ENCODE measurements around the gene TAAR1.
"Not testable (repeated sequence)": the region's sequence is repeated elsewhere in the genome, so short reads cannot be mapped to it uniquely, and the experiment has no call there.

Gene TAAR1

DNA sequence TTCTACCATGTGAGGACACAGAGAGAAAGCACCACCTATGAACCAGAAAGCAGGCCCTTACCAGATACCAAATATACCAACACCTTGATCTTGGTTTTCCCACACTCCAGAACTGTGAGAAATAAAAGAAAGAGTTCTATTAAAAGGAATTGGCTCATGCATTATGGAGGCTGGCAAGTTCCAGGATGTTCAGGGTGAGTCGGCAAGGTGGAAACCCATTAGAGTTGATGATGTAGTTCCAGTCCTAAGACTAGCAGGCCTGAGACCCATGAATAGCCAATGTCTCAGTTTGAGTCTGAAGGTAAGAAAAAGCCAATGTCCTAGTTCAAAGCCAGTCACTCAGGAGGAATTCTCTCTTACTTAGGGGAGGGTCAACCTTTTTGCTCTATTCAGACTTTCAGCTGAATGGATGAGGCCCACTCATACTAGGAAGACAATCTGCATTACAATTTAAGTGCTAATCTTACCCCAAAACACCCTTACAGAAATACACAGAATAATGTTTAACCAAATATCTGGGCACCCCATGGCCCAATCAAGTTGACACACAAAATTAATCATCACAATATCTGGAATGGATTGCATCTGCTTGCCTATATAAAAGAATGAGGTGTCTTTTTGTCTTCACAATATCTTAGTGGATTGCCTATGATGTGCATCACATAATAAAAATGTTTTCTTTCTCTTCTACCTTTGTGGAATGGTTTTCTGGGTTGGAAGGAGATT lies 5.5 kb upstream of the TAAR1 start:
- H3K27ac ChIP-seq (ENCODE audit: low read depth in 2 of 2, low read length in 2 of 2): no peak overlapping the region
- no peak overlapping the region for H3K4me3 ChIP-seq (ENCODE audit: low read length in 2 of 2)
- H3K4me1 ChIP-seq (ENCODE audit: control insufficient read depth in 2 of 2, insufficient read depth in 2 of 2, low read length in 2 of 2): no peaks in the 10 kb centered on the region
- no peaks in the 10 kb centered on the region for H3K9me3 ChIP-seq (ENCODE audit: control insufficient read depth in 2 of 2, low read length in 2 of 2)
- H3K27me3 ChIP-seq (ENCODE audit: control insufficient read depth in 2 of 2, insufficient read depth in 2 of 2, low read length in 2 of 2): no peaks in the 10 kb centered on the region
- H3K9ac ChIP-seq (ENCODE audit: low read depth in 1 of 2, low read length in 2 of 2): no peak overlapping the region
- no peaks in the 10 kb centered on the region for H3K36me3 ChIP-seq (ENCODE audit: control insufficient read depth in 2 of 2, insufficient read depth in 2 of 2, low read length in 2 of 2)

DNA sequence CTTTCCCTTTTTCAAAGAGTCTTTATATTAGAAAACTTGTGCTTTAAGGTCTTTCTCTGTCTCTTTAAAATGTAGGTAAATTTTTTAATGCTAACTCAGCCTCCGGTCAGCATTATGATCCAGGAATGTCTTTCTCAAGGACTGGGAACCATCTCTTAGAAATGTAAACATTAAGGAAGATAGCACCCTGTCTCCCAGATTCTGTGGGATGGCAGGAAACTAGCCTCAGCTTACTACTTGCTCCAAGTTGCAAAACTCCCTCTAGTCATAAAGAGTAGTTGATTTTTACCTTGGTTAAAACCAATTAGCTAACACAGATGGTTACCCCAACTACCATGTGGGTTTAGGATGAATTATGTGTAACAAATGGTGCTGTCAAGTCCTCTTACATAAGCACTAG lies 4.7 kb upstream of the TAAR1 start:
- H3K27ac ChIP-seq (ENCODE audit: low read depth in 2 of 2, low read length in 2 of 2): no peak overlapping the region
- no peaks in the 10 kb centered on the region for H3K27me3 ChIP-seq (ENCODE audit: control insufficient read depth in 2 of 2, insufficient read depth in 2 of 2, low read length in 2 of 2)
- no peaks in the 10 kb centered on the region for H3K36me3 ChIP-seq (ENCODE audit: control insufficient read depth in 2 of 2, insufficient read depth in 2 of 2, low read length in 2 of 2)
- no peaks in the 10 kb centered on the region for H3K9me3 ChIP-seq (ENCODE audit: control insufficient read depth in 2 of 2, low read length in 2 of 2)
- no peak overlapping the region for H3K9ac ChIP-seq (ENCODE audit: low read depth in 1 of 2, low read length in 2 of 2)
- H3K4me1 ChIP-seq (ENCODE audit: control insufficient read depth in 2 of 2, insufficient read depth in 2 of 2, low read length in 2 of 2): no peaks in the 10 kb centered on the region
- H3K4me3 ChIP-seq (ENCODE audit: low read length in 2 of 2): no peak overlapping the region

DNA sequence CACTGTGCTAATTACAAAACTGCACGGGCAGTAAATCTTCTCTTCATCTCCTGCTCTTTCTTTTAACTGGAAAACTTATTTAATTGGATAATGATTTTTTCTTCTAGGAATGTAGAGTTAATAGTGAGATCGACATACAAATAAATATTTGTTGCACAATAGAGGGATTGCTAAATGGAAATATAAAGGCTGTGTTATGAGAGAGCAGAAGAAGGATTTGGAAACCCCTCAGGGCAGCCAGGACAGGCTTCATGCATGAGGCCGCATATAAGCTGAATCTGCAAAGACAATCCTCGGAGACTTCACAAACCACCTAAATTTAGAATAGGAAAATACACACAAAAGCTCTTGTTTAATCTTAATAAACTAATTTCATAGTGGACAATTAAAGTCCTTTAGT lies 2.9 kb upstream of the TAAR1 start:
- Histone ChIP-seq H3K9me3 (ENCODE audit: control insufficient read depth in 2 of 2, low read length in 2 of 2) (no peaks in the 10 kb centered on the region), H3K4me3 (ENCODE audit: low read length in 2 of 2) (no peak overlapping the region), H3K27ac (ENCODE audit: low read depth in 2 of 2, low read length in 2 of 2) (no peak overlapping the region), H3K9ac (ENCODE audit: low read depth in 1 of 2, low read length in 2 of 2) (no peak overlapping the region), H3K4me1 (ENCODE audit: control insufficient read depth in 2 of 2, insufficient read depth in 2 of 2, low read length in 2 of 2) (no peaks in the 10 kb centered on the region), H3K36me3 (ENCODE audit: control insufficient read depth in 2 of 2, insufficient read depth in 2 of 2, low read length in 2 of 2) (no peaks in the 10 kb centered on the region), H3K27me3 (ENCODE audit: control insufficient read depth in 2 of 2, insufficient read depth in 2 of 2, low read length in 2 of 2) (no peaks in the 10 kb centered on the region)

DNA sequence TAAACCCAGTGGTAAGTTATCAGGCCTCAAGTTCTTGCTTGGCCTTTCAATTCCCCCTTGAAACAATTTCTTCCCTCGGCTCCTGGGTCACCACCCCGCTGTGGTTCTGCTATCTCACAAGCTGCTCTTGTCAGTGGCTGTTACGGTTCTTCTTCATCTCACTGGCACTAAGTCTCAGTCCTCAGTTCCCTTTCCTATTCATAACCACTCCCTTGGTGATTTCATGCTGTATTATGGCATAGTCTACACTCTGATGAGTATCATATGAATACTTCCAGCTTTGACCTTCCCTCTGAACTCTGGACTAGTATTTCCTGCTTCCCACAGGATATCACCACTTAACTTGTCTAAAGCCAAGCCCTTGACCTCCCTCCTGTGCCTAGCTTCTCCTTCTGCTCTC lies 7.9 kb downstream of the TAAR1 start:
- Histone ChIP-seq H3K27me3 (ENCODE audit: control insufficient read depth in 2 of 2, insufficient read depth in 2 of 2, low read length in 2 of 2) (no peaks in the 10 kb centered on the region), H3K27ac (ENCODE audit: low read depth in 2 of 2, low read length in 2 of 2) (no peak overlapping the region), H3K4me1 (ENCODE audit: control insufficient read depth in 2 of 2, insufficient read depth in 2 of 2, low read length in 2 of 2) (no peaks in the 10 kb centered on the region), H3K36me3 (ENCODE audit: control insufficient read depth in 2 of 2, insufficient read depth in 2 of 2, low read length in 2 of 2) (no peaks in the 10 kb centered on the region), H3K4me3 (ENCODE audit: low read length in 2 of 2) (no peak overlapping the region), H3K9ac (ENCODE audit: low read depth in 1 of 2, low read length in 2 of 2) (no peak overlapping the region), H3K9me3 (ENCODE audit: control insufficient read depth in 2 of 2, low read length in 2 of 2) (no peaks in the 10 kb centered on the region)

DNA sequence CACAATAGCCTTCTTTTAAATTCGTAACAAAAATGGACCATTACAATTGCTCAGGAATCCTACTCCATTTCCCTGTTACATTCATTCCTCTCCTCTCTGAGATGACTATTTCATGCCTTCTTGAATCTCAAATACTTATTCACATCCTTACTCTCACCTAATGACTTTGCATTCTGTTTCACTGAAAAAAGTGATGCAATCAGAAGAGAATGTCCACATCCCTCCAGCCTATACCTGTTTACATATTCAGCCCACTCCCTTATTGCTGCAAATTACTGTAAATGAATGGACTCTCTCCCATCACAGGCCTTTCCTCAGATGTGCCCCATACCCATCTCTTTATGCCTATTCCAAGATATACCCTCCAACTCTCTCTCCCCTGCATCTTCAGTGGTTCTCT lies 8.6 kb downstream of the TAAR1 start:
- no peak overlapping the region for H3K27ac ChIP-seq (ENCODE audit: low read depth in 2 of 2, low read length in 2 of 2)
- H3K27me3 ChIP-seq (ENCODE audit: control insufficient read depth in 2 of 2, insufficient read depth in 2 of 2, low read length in 2 of 2): no peaks in the 10 kb centered on the region
- H3K4me3 ChIP-seq (ENCODE audit: low read length in 2 of 2): no peak overlapping the region
- no peaks in the 10 kb centered on the region for H3K4me1 ChIP-seq (ENCODE audit: control insufficient read depth in 2 of 2, insufficient read depth in 2 of 2, low read length in 2 of 2)
- no peaks in the 10 kb centered on the region for H3K36me3 ChIP-seq (ENCODE audit: control insufficient read depth in 2 of 2, insufficient read depth in 2 of 2, low read length in 2 of 2)
- H3K9ac ChIP-seq (ENCODE audit: low read depth in 1 of 2, low read length in 2 of 2): no peak overlapping the region
- H3K9me3 ChIP-seq (ENCODE audit: control insufficient read depth in 2 of 2, low read length in 2 of 2): no peaks in the 10 kb centered on the region

DNA sequence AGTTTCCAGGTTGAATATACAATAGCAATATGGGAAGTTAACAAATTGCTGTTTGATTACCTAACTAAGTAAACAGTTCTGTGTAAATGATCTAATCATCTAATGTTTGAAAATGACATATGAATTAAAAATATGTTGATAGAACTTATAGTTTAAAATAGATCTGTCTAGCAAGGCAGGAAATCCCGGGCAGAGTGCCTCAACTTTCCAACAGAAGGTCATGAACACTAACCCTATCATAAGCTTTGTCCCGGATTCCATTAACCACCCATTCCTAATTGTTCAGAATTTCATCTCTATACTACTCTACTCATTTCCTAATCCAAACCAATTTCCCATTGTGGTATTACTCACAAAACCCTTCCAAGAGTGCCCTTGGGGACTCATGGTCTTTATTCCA lies 10.2 kb downstream of the TAAR1 start:
- Histone ChIP-seq H3K36me3 (ENCODE audit: control insufficient read depth in 2 of 2, insufficient read depth in 2 of 2, low read length in 2 of 2) (no peaks in the 10 kb centered on the region), H3K27me3 (ENCODE audit: control insufficient read depth in 2 of 2, insufficient read depth in 2 of 2, low read length in 2 of 2) (no peaks in the 10 kb centered on the region), H3K4me1 (ENCODE audit: control insufficient read depth in 2 of 2, insufficient read depth in 2 of 2, low read length in 2 of 2) (no peaks in the 10 kb centered on the region), H3K27ac (ENCODE audit: low read depth in 2 of 2, low read length in 2 of 2) (no peak overlapping the region), H3K4me3 (ENCODE audit: low read length in 2 of 2) (no peak overlapping the region), H3K9ac (ENCODE audit: low read depth in 1 of 2, low read length in 2 of 2) (no peak overlapping the region), H3K9me3 (ENCODE audit: control insufficient read depth in 2 of 2, low read length in 2 of 2) (no peaks in the 10 kb centered on the region)

DNA sequence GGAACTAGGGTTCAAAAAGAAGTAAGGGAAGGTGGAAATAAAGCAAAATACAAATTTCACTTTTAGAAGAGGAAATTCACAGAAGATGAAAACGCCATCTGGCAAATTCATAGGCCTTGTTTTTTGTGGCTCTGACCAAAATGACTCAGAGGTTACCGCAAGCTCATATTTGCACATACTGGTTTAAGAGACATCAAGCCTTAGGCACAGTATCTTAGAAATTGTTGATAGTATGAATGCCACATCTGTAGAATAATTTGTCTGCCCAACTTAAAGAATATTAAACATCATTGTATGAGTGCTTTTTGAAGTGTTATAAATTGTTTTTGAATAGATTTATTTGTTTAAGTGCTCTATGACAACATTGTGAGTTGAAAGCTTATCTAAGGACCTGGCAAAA lies 10.6 kb downstream of the TAAR1 start:
- H3K27ac ChIP-seq (ENCODE audit: low read depth in 2 of 2, low read length in 2 of 2): no peak overlapping the region
- H3K4me3 ChIP-seq (ENCODE audit: low read length in 2 of 2): no peak overlapping the region

DNA sequence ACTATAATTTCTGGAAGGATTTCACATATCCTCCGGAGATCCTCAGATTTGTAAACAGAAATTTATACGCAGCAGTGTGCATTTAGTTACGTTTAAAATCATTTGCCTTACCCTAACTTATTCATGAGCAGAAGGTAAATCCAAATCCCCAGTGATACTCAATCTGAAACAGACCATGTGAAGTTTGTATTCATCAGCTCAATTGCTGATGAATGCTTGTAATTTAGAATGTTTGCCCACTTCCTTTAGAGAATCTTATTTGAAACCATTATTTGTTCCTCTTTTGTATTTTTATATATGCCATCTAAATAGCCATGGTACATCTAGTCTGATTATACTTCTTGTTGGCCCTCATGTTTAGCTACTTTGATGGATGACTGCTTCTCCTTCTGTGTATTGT lies 15.4 kb downstream of the TAAR1 start:
- no peaks in the 10 kb centered on the region for H3K36me3 ChIP-seq (ENCODE audit: control insufficient read depth in 2 of 2, insufficient read depth in 2 of 2, low read length in 2 of 2)
- H3K27ac ChIP-seq (ENCODE audit: low read depth in 2 of 2, low read length in 2 of 2): no peak overlapping the region
- H3K4me1 ChIP-seq (ENCODE audit: control insufficient read depth in 2 of 2, insufficient read depth in 2 of 2, low read length in 2 of 2): no peaks in the 10 kb centered on the region
- no peak overlapping the region for H3K4me3 ChIP-seq (ENCODE audit: low read length in 2 of 2)
- H3K9me3 ChIP-seq (ENCODE audit: control insufficient read depth in 2 of 2, low read length in 2 of 2): no peaks in the 10 kb centered on the region
- H3K27me3 ChIP-seq (ENCODE audit: control insufficient read depth in 2 of 2, insufficient read depth in 2 of 2, low read length in 2 of 2): no peaks in the 10 kb centered on the region
- H3K9ac ChIP-seq (ENCODE audit: low read depth in 1 of 2, low read length in 2 of 2): no peak overlapping the region

More for the DNA sequence above, 10.6 kb downstream of the TAAR1 start:
- Histone ChIP-seq H3K9me3 (ENCODE audit: control insufficient read depth in 2 of 2, low read length in 2 of 2) (no peaks in the 10 kb centered on the region), H3K4me1 (ENCODE audit: control insufficient read depth in 2 of 2, insufficient read depth in 2 of 2, low read length in 2 of 2) (no peaks in the 10 kb centered on the region), H3K36me3 (ENCODE audit: control insufficient read depth in 2 of 2, insufficient read depth in 2 of 2, low read length in 2 of 2) (no peaks in the 10 kb centered on the region), H3K9ac (ENCODE audit: low read depth in 1 of 2, low read length in 2 of 2) (no peak overlapping the region), H3K27me3 (ENCODE audit: control insufficient read depth in 2 of 2, insufficient read depth in 2 of 2, low read length in 2 of 2) (no peaks in the 10 kb centered on the region)

DNA sequence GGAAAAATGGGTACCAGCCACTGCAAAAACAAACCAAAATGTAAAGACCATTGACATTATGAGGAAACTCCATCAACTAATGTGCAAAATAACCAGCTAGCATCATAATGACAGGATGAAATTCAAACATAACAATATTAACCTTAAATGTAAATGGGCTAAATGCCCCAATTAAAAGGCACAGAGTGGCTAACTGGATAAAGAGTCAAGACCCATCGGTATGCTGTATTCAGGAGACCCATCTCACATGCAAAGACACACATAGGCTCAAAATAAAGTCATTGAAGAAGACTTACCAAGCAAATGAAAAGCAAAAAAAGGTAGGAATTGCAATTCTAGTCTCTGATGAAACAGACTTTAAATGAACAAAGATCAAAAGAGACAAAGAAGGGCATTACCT lies 21.8 kb downstream of the TAAR1 start:
- not testable (repeated sequence) for H3K4me3 ChIP-seq (ENCODE audit: low read length in 2 of 2); H3K9me3 ChIP-seq (ENCODE audit: control insufficient read depth in 2 of 2, low read length in 2 of 2); H3K27me3 ChIP-seq (ENCODE audit: control insufficient read depth in 2 of 2, insufficient read depth in 2 of 2, low read length in 2 of 2); H3K27ac ChIP-seq (ENCODE audit: low read depth in 2 of 2, low read length in 2 of 2); H3K36me3 ChIP-seq (ENCODE audit: control insufficient read depth in 2 of 2, insufficient read depth in 2 of 2, low read length in 2 of 2); H3K9ac ChIP-seq (ENCODE audit: low read depth in 1 of 2, low read length in 2 of 2); H3K4me1 ChIP-seq (ENCODE audit: control insufficient read depth in 2 of 2, insufficient read depth in 2 of 2, low read length in 2 of 2)

DNA sequence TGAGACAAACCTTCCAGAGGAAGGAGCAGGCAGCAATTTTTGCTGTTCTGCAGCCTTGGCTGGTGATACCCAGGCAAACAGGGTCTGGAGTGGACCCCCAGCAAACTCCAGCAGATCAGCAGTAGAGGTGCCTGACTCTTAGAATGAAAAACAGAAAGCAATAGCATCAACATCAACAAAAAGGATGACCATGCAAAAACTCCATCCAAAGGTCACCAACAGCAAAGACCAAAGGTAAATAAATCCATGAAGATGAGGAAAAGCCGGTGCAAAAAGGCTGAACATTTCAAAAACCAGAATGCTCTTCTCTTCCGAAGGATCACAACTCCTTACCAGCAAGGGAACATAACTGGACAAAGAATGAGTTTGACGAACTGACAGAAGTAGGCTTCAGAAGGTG lies 23.1 kb downstream of the TAAR1 start:
- H3K9ac ChIP-seq (ENCODE audit: low read depth in 1 of 2, low read length in 2 of 2); H3K4me3 ChIP-seq (ENCODE audit: low read length in 2 of 2); H3K36me3 ChIP-seq (ENCODE audit: control insufficient read depth in 2 of 2, insufficient read depth in 2 of 2, low read length in 2 of 2); H3K4me1 ChIP-seq (ENCODE audit: control insufficient read depth in 2 of 2, insufficient read depth in 2 of 2, low read length in 2 of 2); H3K9me3 ChIP-seq (ENCODE audit: control insufficient read depth in 2 of 2, low read length in 2 of 2); H3K27me3 ChIP-seq (ENCODE audit: control insufficient read depth in 2 of 2, insufficient read depth in 2 of 2, low read length in 2 of 2); H3K27ac ChIP-seq (ENCODE audit: low read depth in 2 of 2, low read length in 2 of 2): not testable (repeated sequence)

DNA sequence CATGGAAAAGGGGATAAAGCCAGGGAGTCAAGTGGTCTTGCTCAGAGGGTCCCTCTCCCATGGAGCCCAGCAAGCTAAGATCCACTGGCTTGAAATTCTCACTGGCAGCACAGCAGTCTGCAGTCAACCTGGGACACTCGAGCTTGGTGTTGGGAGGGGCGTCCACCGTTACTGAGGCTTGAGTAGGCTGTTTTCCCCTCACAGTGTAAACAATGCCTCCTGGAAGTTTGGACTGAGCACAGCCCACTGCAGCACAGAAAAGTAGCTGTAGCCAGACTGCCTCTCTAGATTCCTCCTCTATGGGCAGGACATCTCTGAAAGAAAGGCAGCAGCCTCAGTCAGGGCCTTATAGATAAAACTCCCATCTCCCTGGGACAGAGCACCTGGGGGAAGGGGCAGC lies 23.7 kb downstream of the TAAR1 start:
- not testable (repeated sequence) for H3K27ac ChIP-seq (ENCODE audit: low read depth in 2 of 2, low read length in 2 of 2); H3K4me1 ChIP-seq (ENCODE audit: control insufficient read depth in 2 of 2, insufficient read depth in 2 of 2, low read length in 2 of 2); H3K4me3 ChIP-seq (ENCODE audit: low read length in 2 of 2); H3K9me3 ChIP-seq (ENCODE audit: control insufficient read depth in 2 of 2, low read length in 2 of 2); H3K36me3 ChIP-seq (ENCODE audit: control insufficient read depth in 2 of 2, insufficient read depth in 2 of 2, low read length in 2 of 2); H3K9ac ChIP-seq (ENCODE audit: low read depth in 1 of 2, low read length in 2 of 2); H3K27me3 ChIP-seq (ENCODE audit: control insufficient read depth in 2 of 2, insufficient read depth in 2 of 2, low read length in 2 of 2)

Measured in mucosa of rectum (tissue), 2 donors.